Liver (tissue), 9 donors: ENCODE results near the gene EXOC6B. TPM values are rescaled to one million over a fixed set of nuclear protein-coding genes. Genes with fewer than 3 reads are reported as not detected.

Source experiments
- DNase-seq: peaks from one replicate; pipeline ENCODE4 v3.0.0-alpha.2; 2017; ENCODE audit warnings: low spot score
- H3K27ac ChIP-seq, 2 donors: one replicate each; pipeline ENCODE4 v1.7.0; 2013; ENCODE audit warnings: inconsistent platforms in 2 of 2, low read length in 2 of 2, control low read depth in 1 of 2, low read depth in 1 of 2, mild to moderate bottlenecking in 1 of 2
- H3K27me3 ChIP-seq, 4 donors: one replicate each; pipeline versions ENCODE4 v1.6.1 to v1.7.0; 2013; ENCODE audit warnings: low read length in 3 of 4, inconsistent platforms in 1 of 4, mild to moderate bottlenecking in 1 of 4, moderate library complexity in 1 of 4; ENCODE audit not compliant: control insufficient read depth in 4 of 4, insufficient read depth in 4 of 4
- H3K36me3 ChIP-seq, 4 donors: one replicate each; pipeline versions ENCODE4 v1.6.1 to v1.7.0; 2013; ENCODE audit warnings: low read length in 3 of 4, mild to moderate bottlenecking in 3 of 4, low read depth in 1 of 4, moderate library complexity in 1 of 4; ENCODE audit not compliant: control insufficient read depth in 4 of 4, insufficient read depth in 3 of 4
- H3K4me1 ChIP-seq, 4 donors: one replicate each; pipeline versions ENCODE4 v1.6.1 to v1.7.0; 2013; ENCODE audit warnings: low read length in 3 of 4, mild to moderate bottlenecking in 3 of 4, moderate library complexity in 1 of 4; ENCODE audit not compliant: control insufficient read depth in 4 of 4, insufficient read depth in 4 of 4
- H3K4me3 ChIP-seq, 3 donors: one replicate each; pipeline versions ENCODE4 v1.6.1 to v1.7.0; 2013; ENCODE audit warnings: low read length in 3 of 3, control low read depth in 1 of 3, low read depth in 1 of 3, mild to moderate bottlenecking in 1 of 3
- H3K9ac ChIP-seq, 2 donors: one replicate each; pipeline ENCODE4 v1.7.0; 2013; ENCODE audit warnings: low read length in 2 of 2, mild to moderate bottlenecking in 2 of 2, moderate library complexity in 2 of 2, control low read depth in 1 of 2, low read depth in 1 of 2
- H3K9me3 ChIP-seq, 4 donors: one replicate each; pipeline versions ENCODE4 v1.6.1 to v1.7.0; 2013; ENCODE audit warnings: low read length in 3 of 4; ENCODE audit not compliant: control insufficient read depth in 4 of 4
- ATF3 ChIP-seq: IDR thresholded peaks from 2 replicates; pipeline ENCODE4 v1.6.1; 2016; ENCODE audit warnings: antibody characterized with exemption
- CTCF ChIP-seq: fragments of 150-350 bp; IDR thresholded peaks from 2 replicates; pipeline ENCODE4 v1.5.1; 2017; ENCODE audit warnings: improper control_type of control experiment, low read depth, low read length; ENCODE audit not compliant: missing input control
- EGR1 ChIP-seq, 2 donors: IDR thresholded peaks; 2 replicates each; pipeline ENCODE4 v1.6.1; 2016 to 2018; ENCODE audit warnings: antibody characterized with exemption in 2 of 2, low read depth in 2 of 2
- FOXA1 ChIP-seq: IDR thresholded peaks from 2 replicates; pipeline ENCODE4 v1.6.1; 2016; ENCODE audit warnings: antibody characterized with exemption
- FOXA2 ChIP-seq: IDR thresholded peaks from 2 replicates; pipeline ENCODE4 v1.6.1; 2016; ENCODE audit warnings: antibody characterized with exemption
- GABPA ChIP-seq, 2 donors: IDR thresholded peaks in 1 of 2; conservative IDR thresholded peaks in 1 of 2; 2 replicates each; pipeline ENCODE4 v1.6.1; 2016; ENCODE audit warnings: antibody characterized with exemption in 2 of 2, mild to moderate bottlenecking in 1 of 2, moderate library complexity in 1 of 2
- HNF4A ChIP-seq, 2 donors: conservative IDR thresholded peaks; 2 replicates each; pipeline ENCODE4 v1.6.1; 2016; ENCODE audit warnings: antibody characterized with exemption in 2 of 2, mild to moderate bottlenecking in 2 of 2
- HNF4G ChIP-seq: IDR thresholded peaks from 2 replicates; pipeline ENCODE4 v1.6.1; 2016; ENCODE audit warnings: antibody characterized with exemption
- JUND ChIP-seq, 2 donors: IDR thresholded peaks; 2 replicates each; pipeline ENCODE4 v1.6.1; 2016; ENCODE audit warnings: antibody characterized with exemption in 2 of 2
- NR2F2 ChIP-seq: IDR thresholded peaks from 2 replicates; pipeline ENCODE4 v1.6.1; 2016; ENCODE audit warnings: antibody characterized with exemption
- RAD21 ChIP-seq, 2 donors: IDR thresholded peaks; 2 replicates each; pipeline ENCODE4 v1.6.1; 2016; ENCODE audit warnings: antibody characterized with exemption in 2 of 2, mild to moderate bottlenecking in 2 of 2
- REST ChIP-seq: IDR thresholded peaks from 2 replicates; pipeline ENCODE4 v1.6.1; 2016; ENCODE audit warnings: antibody characterized with exemption, mild to moderate bottlenecking
- RXRA ChIP-seq, 2 donors: IDR thresholded peaks; 2 replicates each; pipeline ENCODE4 v1.6.1; 2017 to 2018; ENCODE audit warnings: antibody characterized with exemption in 2 of 2, mild to moderate bottlenecking in 1 of 2
- SP1 ChIP-seq: IDR thresholded peaks from 2 replicates; pipeline ENCODE4 v1.6.1; 2018; ENCODE audit warnings: antibody characterized with exemption, mild to moderate bottlenecking
- TAF1 ChIP-seq: conservative IDR thresholded peaks from 2 replicates; pipeline ENCODE4 v1.6.1; 2016; ENCODE audit warnings: antibody characterized with exemption, mild to moderate bottlenecking
- YY1 ChIP-seq: IDR thresholded peaks from 2 replicates; pipeline ENCODE4 v1.6.1; 2016; ENCODE audit warnings: antibody characterized with exemption, mild to moderate bottlenecking
- ZBTB33 ChIP-seq: IDR thresholded peaks from 2 replicates; pipeline ENCODE4 v1.6.1; 2016; ENCODE audit warnings: antibody characterized with exemption
- WGBS: extraction: QIAGEN DNeasy Blood & Tissue Kit; methylation state at CpG from one replicate; pipeline ENCODE4 v1.1.7; 2013; 5-methylcytosine and 5-hydroxymethylcytosine counted together
- polyA plus RNA-seq, 2 donors: library from polyadenylated mRNA; stranded (reverse) in 1 of 2; unstranded in 1 of 2; fragments of 200-250 nt in 1 of 2; fragments of >200 nt in 1 of 2; fragmentation: Nextera tagmentation in 1 of 2; extraction: Ambion mirVana in 1 of 2; gene quantifications; one replicate each; pipeline versions ENCODE4 v1.2.1 to v1.2.3, GENCODE V29; 2013 to 2015
- total RNA-seq, 2 donors: library from RNA; depleted of rRNA; stranded (reverse); fragments of >200 nt; gene quantifications; one replicate each; pipeline ENCODE4 v1.2.3, GENCODE V29; 2014
- donor health status: healthy.
- donor health status: healthy.
- donor health status: healthy.
- donor health status: healthy.
- donor health status: healthy.

The EXOC6B gene
- total and polyA plus RNA-seq, 4 donors, result 1.7 to 9.5 (median 5.5) TPM

- no peak for TF ChIP-seq REST
These were observed 200.5 kb downstream of the EXOC6B start (continued) for GRCh38 chr2:72625366-72625765.

GRCh38 chr2:72623481-72623880, 202.4 kb downstream of the EXOC6B start:
- Histone ChIP-seq H3K36me3 (no peaks in the 10 kb centered on the region), H3K27me3 (no peaks in the 10 kb centered on the region), H3K9ac (no peak overlapping the region), H3K4me3 (no peak overlapping the region), H3K27ac (no peak overlapping the region), H3K9me3 (no peaks in the 10 kb centered on the region), H3K4me1 (no peaks in the 10 kb centered on the region)
- no peak for DNase-seq
- no peak for TF ChIP-seq RXRA (IDR thresholded peaks at IDR 0.05)
- TF ChIP-seq GABPA (IDR thresholded peaks at IDR 0.05 in 1 of 2, conservative IDR thresholded peaks at IDR 0.05 in 1 of 2), result no peak
- no peak for TF ChIP-seq HNF4G
- TF ChIP-seq FOXA2, result no peak
- TF ChIP-seq ZBTB33, result no peak
- no peak for TF ChIP-seq HNF4A (conservative IDR thresholded peaks at IDR 0.05)
- no peak for TF ChIP-seq ATF3
- TF ChIP-seq NR2F2, result no peak
- no peak for TF ChIP-seq EGR1 (IDR thresholded peaks at IDR 0.05; ENCODE audit: low read depth in 2 of 2)

GRCh38 chr2:72619626-72620025, 206.2 kb downstream of the EXOC6B start:
- H3K27me3 ChIP-seq, result no peaks in the 10 kb centered on the region
- DNase-seq, result no peak
- H3K9ac ChIP-seq, result no peak overlapping the region
- H3K9me3 ChIP-seq, result no peaks in the 10 kb centered on the region
- H3K4me1 ChIP-seq, result no peaks in the 10 kb centered on the region
- no peaks in the 10 kb centered on the region for H3K36me3 ChIP-seq
- WGBS, result 92% methylated on average over 3 of the region's 3 CpGs
- H3K4me3 ChIP-seq, result no peak overlapping the region
- no peak overlapping the region for H3K27ac ChIP-seq
- TF ChIP-seq REST (no peak), ATF3 (no peak), FOXA1 (no peak), SP1 (no peak), TAF1 (no peak), CTCF (no peak), RXRA (IDR thresholded peaks at IDR 0.05) (no peak), YY1 (no peak), GABPA (IDR thresholded peaks at IDR 0.05 in 1 of 2, conservative IDR thresholded peaks at IDR 0.05 in 1 of 2) (no peak), FOXA2 (no peak), ZBTB33 (no peak), JUND (IDR thresholded peaks at IDR 0.05) (no peak), RAD21 (IDR thresholded peaks at IDR 0.05) (no peak), HNF4A (conservative IDR thresholded peaks at IDR 0.05) (no peak), NR2F2 (no peak)
